ENCODE results near the gene JUNB.

Gene JUNB

DNA sequence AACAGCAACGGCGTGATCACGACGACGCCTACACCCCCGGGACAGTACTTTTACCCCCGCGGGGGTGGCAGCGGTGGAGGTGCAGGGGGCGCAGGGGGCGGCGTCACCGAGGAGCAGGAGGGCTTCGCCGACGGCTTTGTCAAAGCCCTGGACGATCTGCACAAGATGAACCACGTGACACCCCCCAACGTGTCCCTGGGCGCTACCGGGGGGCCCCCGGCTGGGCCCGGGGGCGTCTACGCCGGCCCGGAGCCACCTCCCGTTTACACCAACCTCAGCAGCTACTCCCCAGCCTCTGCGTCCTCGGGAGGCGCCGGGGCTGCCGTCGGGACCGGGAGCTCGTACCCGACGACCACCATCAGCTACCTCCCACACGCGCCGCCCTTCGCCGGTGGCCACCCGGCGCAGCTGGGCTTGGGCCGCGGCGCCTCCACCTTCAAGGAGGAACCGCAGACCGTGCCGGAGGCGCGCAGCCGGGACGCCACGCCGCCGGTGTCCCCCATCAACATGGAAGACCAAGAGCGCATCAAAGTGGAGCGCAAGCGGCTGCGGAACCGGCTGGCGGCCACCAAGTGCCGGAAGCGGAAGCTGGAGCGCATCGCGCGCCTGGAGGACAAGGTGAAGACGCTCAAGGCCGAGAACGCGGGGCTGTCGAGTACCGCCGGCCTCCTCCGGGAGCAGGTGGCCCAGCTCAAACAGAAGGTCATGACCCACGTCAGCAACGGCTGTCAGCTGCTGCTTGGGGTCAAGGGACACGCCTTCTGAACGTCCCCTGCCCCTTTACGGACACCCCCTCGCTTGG lies 966 bp downstream of the JUNB start (continued):
- TF ChIP-seq, protein P1, sequence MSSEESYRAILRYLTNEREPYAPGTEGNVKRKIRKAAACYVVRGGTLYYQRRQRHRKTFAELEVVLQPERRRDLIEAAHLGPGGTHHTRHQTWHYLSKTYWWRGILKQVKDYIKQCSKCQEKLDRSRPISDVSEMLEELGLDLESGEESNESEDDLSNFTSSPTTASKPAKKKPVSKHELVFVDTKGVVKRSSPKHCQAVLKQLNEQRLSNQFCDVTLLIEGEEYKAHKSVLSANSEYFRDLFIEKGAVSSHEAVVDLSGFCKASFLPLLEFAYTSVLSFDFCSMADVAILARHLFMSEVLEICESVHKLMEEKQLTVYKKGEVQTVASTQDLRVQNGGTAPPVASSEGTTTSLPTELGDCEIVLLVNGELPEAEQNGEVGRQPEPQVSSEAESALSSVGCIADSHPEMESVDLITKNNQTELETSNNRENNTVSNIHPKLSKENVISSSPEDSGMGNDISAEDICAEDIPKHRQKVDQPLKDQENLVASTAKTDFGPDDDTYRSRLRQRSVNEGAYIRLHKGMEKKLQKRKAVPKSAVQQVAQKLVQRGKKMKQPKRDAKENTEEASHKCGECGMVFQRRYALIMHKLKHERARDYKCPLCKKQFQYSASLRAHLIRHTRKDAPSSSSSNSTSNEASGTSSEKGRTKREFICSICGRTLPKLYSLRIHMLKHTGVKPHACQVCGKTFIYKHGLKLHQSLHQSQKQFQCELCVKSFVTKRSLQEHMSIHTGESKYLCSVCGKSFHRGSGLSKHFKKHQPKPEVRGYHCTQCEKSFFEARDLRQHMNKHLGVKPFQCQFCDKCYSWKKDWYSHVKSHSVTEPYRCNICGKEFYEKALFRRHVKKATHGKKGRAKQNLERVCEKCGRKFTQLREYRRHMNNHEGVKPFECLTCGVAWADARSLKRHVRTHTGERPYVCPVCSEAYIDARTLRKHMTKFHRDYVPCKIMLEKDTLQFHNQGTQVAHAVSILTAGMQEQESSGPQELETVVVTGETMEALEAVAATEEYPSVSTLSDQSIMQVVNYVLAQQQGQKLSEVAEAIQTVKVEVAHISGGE (tag by site-specific recombination; conservative IDR thresholded peaks at IDR 0.05; ENCODE audit: low read depth), result peak; percentile 94
- 0 out of 2 replicates have a peak, but pooled peaks have one; percentile 67 for TF ChIP-seq ZNF777 (tag by site-specific recombination; IDR thresholded peaks at IDR 0.05; ENCODE audit: borderline replicate concordance)
- TF ChIP-seq SP3 (tag by site-specific recombination; IDR thresholded peaks at IDR 0.05), result no peak
- 0 out of 2 replicates have a peak, but pooled peaks have one; percentile 42 for TF ChIP-seq ZNF391 (tag by site-specific recombination; IDR thresholded peaks at IDR 0.05; ENCODE audit: borderline replicate concordance, low read depth)
- TF ChIP-seq ZBTB48 (tag by site-specific recombination; IDR thresholded peaks at IDR 0.05), result 0 out of 2 replicates have a peak, but pooled peaks have one; percentile 21
- 0 out of 2 replicates have a peak, but pooled peaks have one; percentile 51 for TF ChIP-seq ZFP37 (tag by site-specific recombination; IDR thresholded peaks at IDR 0.05)
- TF ChIP-seq ZXDB (tag by site-specific recombination; IDR thresholded peaks at IDR 0.05), result peak; percentile 43
- peak; percentile 71; the same call in 1 of the 2 replicates for TF ChIP-seq ZBTB20 (tag by site-specific recombination; IDR thresholded peaks at IDR 0.05)
- TF ChIP-seq, protein P2, sequence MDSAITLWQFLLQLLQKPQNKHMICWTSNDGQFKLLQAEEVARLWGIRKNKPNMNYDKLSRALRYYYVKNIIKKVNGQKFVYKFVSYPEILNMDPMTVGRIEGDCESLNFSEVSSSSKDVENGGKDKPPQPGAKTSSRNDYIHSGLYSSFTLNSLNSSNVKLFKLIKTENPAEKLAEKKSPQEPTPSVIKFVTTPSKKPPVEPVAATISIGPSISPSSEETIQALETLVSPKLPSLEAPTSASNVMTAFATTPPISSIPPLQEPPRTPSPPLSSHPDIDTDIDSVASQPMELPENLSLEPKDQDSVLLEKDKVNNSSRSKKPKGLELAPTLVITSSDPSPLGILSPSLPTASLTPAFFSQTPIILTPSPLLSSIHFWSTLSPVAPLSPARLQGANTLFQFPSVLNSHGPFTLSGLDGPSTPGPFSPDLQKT (IDR thresholded peaks at IDR 0.05; ENCODE audit: borderline replicate concordance, low read depth, low read length), result no peak
- TF ChIP-seq ZNF266 (tag by site-specific recombination; IDR thresholded peaks at IDR 0.05; ENCODE audit: low read depth), result no peak
- TF ChIP-seq ZNF76 (tag by site-specific recombination; IDR thresholded peaks at IDR 0.05; ENCODE audit: borderline replicate concordance, low read depth), result peak; percentile 43; the same call in 1 of the 2 replicates
- peak; percentile 58; the same call in 1 of the 2 replicates for TF ChIP-seq ZEB2 (tag by site-specific recombination; IDR thresholded peaks at IDR 0.05)
- TF ChIP-seq, protein P3, sequence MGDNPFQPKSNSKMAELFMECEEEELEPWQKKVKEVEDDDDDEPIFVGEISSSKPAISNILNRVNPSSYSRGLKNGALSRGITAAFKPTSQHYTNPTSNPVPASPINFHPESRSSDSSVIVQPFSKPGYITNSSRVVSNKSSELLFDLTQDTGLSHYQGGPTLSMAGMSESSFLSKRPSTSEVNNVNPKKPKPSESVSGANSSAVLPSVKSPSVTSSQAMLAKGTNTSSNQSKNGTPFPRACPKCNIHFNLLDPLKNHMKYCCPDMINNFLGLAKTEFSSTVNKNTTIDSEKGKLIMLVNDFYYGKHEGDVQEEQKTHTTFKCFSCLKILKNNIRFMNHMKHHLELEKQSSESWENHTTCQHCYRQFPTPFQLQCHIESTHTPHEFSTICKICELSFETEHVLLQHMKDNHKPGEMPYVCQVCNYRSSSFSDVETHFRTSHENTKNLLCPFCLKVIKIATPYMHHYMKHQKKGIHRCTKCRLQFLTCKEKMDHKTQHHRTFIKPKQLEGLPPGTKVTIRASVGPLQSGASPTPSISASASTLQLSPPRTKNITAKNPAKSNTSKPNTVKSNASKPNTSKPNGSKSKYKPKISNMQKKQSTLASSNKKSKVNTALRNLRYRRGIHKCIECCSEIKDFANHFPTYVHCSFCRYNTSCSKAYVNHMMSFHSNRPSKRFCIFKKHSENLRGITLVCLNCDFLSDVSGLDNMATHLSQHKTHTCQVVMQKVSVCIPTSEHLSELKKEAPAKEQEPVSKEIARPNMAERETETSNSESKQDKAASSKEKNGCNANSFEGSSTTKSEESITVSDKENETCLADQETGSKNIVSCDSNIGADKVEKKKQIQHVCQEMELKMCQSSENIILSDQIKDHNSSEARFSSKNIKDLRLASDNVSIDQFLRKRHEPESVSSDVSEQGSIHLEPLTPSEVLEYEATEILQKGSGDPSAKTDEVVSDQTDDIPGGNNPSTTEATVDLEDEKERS (tag by site-specific recombination; IDR thresholded peaks at IDR 0.05), result no peak
- no peak for TF ChIP-seq ZNF274 (IDR thresholded peaks at IDR 0.05; ENCODE audit: low read length)
- TF ChIP-seq ZNF274 (tag by site-specific recombination; IDR thresholded peaks at IDR 0.05; ENCODE audit: borderline replicate concordance), result no peak
- TF ChIP-seq YY2 (tag by site-specific recombination; IDR thresholded peaks at IDR 0.05), result peak; percentile 79
- TF ChIP-seq ZNF548 (tag by site-specific recombination; IDR thresholded peaks at IDR 0.05), result 0 out of 2 replicates have a peak, but pooled peaks have one; percentile 26
- no peak for TF ChIP-seq PRDM2 (tag by site-specific recombination; IDR thresholded peaks at IDR 0.05; ENCODE audit: borderline replicate concordance)
- peak; percentile 95 for TF ChIP-seq ZBTB26 (tag by site-specific recombination; optimal IDR thresholded peaks at IDR 0.05)
- TF ChIP-seq OSR2 (tag by site-specific recombination; IDR thresholded peaks at IDR 0.05), result peak; percentile 76
- peak; percentile 90 for TF ChIP-seq ZNF10 (tag by site-specific recombination; IDR thresholded peaks at IDR 0.05)
- peak; percentile 63; the same call in 1 of the 2 replicates for TF ChIP-seq ZBTB6 (tag by site-specific recombination; IDR thresholded peaks at IDR 0.05)

Data from HEK293 (cell line).